ENCODE data around the gene SYP.

SYP gene

DNA sequence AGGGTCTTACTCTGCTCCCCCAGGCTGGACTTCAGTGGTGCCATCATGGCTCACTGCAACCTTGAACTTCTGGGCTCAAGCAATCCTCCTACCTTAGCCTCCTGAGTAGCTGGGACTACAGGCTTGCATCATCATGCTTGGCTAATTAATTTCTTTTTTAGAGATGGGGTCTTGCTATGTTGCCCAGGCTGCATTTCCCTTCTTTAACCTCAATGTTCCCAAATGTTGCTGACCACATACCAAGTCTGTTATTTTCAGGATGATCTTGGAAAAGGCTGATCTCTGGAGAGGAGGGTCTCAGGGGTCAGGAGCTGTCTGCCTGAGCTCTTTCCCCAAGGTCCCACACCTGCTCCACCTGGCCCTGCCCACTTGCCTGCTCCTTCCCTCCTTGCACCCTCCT lies 20.1 kb upstream of the SYP start:
- no peak overlapping the region for H3K4me3 ChIP-seq (ENCODE audit: low read depth, low read length)
- TF ChIP-seq, protein P1, sequence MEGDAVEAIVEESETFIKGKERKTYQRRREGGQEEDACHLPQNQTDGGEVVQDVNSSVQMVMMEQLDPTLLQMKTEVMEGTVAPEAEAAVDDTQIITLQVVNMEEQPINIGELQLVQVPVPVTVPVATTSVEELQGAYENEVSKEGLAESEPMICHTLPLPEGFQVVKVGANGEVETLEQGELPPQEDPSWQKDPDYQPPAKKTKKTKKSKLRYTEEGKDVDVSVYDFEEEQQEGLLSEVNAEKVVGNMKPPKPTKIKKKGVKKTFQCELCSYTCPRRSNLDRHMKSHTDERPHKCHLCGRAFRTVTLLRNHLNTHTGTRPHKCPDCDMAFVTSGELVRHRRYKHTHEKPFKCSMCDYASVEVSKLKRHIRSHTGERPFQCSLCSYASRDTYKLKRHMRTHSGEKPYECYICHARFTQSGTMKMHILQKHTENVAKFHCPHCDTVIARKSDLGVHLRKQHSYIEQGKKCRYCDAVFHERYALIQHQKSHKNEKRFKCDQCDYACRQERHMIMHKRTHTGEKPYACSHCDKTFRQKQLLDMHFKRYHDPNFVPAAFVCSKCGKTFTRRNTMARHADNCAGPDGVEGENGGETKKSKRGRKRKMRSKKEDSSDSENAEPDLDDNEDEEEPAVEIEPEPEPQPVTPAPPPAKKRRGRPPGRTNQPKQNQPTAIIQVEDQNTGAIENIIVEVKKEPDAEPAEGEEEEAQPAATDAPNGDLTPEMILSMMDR (IDR thresholded peaks at IDR 0.05; ENCODE audit: low read depth, low read length) = no peak

DNA sequence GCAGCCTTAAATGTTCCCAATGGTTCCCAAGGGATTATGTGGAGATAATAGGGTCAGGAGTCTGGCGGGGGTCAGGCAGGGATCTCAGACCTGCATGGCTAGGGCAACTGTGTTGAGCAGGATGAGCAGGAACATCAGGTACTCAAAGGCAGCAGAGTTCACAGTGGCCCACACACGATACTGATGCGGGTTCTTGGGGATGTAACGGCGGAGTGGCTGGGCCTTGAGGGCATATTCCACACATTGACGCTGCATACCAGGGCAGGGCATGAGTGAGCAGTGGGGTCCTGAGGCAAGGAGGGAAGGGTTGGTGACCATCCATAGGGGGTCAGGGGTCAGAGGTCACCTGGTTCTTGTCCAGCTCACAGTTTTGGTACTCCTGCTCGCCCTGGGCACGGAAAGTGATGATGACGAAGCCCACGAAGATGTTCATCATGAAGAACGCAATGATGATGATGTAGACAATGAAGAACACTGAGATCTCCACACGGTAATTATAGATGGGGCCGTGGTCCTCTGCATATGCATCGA lies 15.1 kb upstream of the SYP start:
- no peak overlapping the region for H3K4me3 ChIP-seq (ENCODE audit: low read depth, low read length)
- TF ChIP-seq, protein P1 (IDR thresholded peaks at IDR 0.05; ENCODE audit: low read depth, low read length) = no peak

DNA sequence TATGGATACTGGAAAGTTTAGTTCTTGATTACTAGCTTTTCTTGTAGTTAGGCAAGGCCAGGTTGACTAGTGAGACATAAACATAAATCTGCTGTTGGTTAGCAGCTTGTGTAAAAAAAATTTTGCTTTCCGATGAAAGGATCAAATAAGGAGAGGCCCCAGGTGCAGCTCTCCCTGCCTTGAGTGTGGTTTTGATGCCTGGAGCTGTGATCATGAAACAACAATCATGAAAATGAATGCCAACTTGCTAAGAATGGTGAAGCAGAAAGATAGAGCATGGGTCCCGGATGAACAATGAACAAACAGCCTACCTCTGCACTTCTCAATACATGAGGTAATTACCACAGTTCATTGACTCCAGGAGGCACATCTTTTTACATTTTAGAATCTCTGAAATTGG lies 14.4 kb upstream of the SYP start:
- TF ChIP-seq, protein P1 (IDR thresholded peaks at IDR 0.05; ENCODE audit: low read depth, low read length) = no peak
- H3K4me3 ChIP-seq (ENCODE audit: low read depth, low read length) = no peak overlapping the region

DNA sequence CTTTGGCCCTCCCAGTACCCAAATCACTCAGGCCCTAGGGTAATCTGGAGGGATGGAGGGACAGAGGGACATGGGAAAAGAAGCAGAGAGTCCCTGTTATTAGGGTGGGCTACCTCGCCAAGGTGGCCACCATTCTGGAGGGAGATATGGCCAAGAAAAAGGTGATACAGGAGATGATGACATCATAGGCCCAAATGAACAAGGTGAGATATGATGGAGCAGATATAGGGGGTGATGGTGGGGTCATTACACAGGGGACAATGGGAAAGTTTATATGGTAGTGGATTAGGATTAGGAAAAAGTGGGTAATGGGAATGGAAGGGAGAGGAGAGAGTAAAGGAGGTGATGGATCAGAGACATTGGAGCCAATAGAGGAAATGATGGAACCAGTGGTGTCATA lies 12.9 kb upstream of the SYP start:
- TF ChIP-seq, protein P1 (IDR thresholded peaks at IDR 0.05; ENCODE audit: low read depth, low read length) = no peak
- H3K4me3 ChIP-seq (ENCODE audit: low read depth, low read length) = no peak overlapping the region

DNA sequence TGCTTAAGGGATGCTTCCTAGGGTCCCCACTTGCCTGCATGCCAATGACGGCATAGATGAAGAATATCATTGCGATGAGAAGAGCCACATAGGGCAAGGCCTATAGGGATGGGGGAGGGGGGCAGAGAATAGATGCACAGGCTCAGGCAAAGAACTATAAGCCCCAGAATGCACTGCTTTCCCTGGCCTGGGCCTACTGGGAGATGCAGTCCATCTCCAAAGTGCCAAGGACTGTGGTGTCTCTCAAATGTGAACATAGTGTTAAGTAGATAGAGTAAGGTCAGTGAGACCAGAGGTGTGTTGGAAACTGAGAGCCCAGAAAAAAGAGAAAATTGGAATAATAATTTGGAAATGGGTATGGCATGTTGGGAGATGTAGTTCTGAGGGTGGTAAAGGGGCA lies 12.2 kb upstream of the SYP start:
- H3K4me3 ChIP-seq (ENCODE audit: low read depth, low read length) = no peak overlapping the region
- TF ChIP-seq, protein P1 (IDR thresholded peaks at IDR 0.05; ENCODE audit: low read depth, low read length) = no peak

DNA sequence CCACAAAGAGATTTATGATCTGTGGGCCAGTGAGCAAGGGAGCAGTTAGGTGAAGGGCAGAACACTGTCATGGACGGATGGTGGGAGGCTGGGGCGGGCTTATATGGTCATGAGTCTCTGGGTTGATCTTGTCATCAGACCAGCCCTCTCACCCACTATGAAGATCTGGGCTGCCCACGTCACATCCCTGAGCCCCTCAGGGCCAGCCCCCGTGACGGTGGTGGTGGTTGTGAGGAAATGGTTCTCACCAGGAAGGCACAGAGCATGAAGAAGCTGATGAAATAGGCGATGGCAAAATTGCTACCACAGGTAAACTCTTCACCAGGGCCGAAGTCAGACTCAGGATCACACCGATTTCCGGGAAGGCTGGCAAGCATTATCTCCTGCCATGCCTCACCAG lies 11.1 kb upstream of the SYP start:
- no peak overlapping the region for H3K4me3 ChIP-seq (ENCODE audit: low read depth, low read length)
- TF ChIP-seq, protein P1 (IDR thresholded peaks at IDR 0.05; ENCODE audit: low read depth, low read length) = no peak

DNA sequence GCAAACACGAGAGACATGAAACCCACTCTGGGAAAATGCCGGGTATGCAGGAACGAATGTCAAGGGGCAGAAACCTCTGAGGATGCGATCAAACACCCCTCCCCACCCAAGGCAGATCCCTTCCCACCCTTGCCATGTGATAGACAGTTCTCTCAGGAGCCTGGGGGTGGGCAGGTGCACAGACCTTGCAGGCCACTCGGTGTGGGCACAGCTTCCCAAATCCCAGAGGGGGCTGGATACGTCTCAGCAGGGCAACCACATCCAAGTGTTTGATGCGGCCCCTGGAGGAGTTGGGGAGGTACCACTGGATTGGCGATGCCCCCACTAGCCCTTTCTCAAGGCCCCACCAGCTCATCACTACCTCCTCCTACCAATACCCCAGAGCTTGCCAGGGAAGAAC lies 10.4 kb upstream of the SYP start:
- no peak overlapping the region for H3K4me3 ChIP-seq (ENCODE audit: low read depth, low read length)
- TF ChIP-seq, protein P1 (IDR thresholded peaks at IDR 0.05; ENCODE audit: low read depth, low read length) = no peak
